Upper lobe of left lung (tissue), 4 donors: ENCODE results near the gene PCDHA2.

Source experiments
- POLR2A ChIP-seq, 4 donors: fragments of 450-650 bp; IDR thresholded peaks; one replicate each; pipeline ENCODE4 v1.5.1; 2016 to 2017; ENCODE audit warnings: antibody characterized with exemption in 4 of 4, mild to moderate bottlenecking in 2 of 4
- TF ChIP-seq, protein P1 (sequence below), 6 experiments: fragments of 450-650 bp in 4 of 6; fragments of 200-600 bp in 2 of 6; sonication (generic) in 2 of 6; IDR thresholded peaks; one replicate each; pipeline ENCODE4 v1.5.1; 2016 to 2019; ENCODE audit warnings: antibody characterized with exemption in 6 of 6

DNA sequence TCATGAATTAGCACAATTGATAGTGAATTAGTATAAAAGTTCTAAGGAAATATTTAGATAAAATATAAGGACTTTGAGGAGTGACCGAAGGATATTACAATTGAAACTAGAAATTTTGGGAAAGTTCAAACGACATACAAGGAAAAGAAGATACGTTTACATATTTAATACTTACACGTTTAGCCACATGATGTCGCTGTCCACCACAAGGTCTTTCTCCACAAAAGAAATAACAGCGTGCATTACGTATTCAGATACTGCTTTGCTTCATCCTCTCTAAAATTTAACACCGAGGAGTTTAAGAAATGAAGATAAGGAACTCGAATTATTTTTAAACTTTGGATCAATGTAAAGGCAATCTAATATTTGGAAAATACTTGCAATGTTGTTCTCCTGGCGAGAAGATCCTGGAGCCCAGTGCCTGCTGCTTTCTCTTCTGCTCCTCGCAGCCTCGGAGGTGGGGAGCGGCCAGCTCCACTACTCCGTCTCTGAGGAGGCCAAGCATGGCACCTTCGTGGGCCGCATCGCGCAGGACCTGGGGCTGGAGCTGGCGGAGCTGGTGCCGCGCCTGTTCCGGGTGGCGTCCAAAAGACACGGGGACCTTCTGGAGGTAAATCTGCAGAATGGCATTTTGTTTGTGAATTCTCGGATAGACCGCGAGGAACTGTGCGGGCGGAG is 6.3 kb downstream of the PCDHA2 start, which contains the start of gene PCDHA3:
- no peak for TF ChIP-seq POLR2A (IDR thresholded peaks at IDR 0.05)
- TF ChIP-seq, protein P1, sequence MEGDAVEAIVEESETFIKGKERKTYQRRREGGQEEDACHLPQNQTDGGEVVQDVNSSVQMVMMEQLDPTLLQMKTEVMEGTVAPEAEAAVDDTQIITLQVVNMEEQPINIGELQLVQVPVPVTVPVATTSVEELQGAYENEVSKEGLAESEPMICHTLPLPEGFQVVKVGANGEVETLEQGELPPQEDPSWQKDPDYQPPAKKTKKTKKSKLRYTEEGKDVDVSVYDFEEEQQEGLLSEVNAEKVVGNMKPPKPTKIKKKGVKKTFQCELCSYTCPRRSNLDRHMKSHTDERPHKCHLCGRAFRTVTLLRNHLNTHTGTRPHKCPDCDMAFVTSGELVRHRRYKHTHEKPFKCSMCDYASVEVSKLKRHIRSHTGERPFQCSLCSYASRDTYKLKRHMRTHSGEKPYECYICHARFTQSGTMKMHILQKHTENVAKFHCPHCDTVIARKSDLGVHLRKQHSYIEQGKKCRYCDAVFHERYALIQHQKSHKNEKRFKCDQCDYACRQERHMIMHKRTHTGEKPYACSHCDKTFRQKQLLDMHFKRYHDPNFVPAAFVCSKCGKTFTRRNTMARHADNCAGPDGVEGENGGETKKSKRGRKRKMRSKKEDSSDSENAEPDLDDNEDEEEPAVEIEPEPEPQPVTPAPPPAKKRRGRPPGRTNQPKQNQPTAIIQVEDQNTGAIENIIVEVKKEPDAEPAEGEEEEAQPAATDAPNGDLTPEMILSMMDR (IDR thresholded peaks at IDR 0.05), result peak in 1 of 6 experiments; percentile 12
